GM21825 (cell line): ENCODE data around the gene ST7.

ENCODE experiments used
- ATAC-seq: cut with Tn5 transposase; IDR thresholded peaks from one replicate; pipeline ENCODE4 v1.9.1; 2021; ENCODE audit warnings: mild to moderate bottlenecking, moderate library complexity; ENCODE audit not compliant: unreplicated experiment

The ST7 gene

GRCh38 chr7:117178600-117178999 is 225.3 kb downstream of the ST7 start:
- no peak for ATAC-seq

- ATAC-seq, result no peak
These were observed 226.4 kb downstream of the ST7 start for GRCh38 chr7:117179701-117180100.

GRCh38 chr7:117183729-117184128 is 230.4 kb downstream of the ST7 start:
- no peak for ATAC-seq

- ATAC-seq, result no peak
These were observed 231.1 kb downstream of the ST7 start for GRCh38 chr7:117184367-117184766.

DNA sequence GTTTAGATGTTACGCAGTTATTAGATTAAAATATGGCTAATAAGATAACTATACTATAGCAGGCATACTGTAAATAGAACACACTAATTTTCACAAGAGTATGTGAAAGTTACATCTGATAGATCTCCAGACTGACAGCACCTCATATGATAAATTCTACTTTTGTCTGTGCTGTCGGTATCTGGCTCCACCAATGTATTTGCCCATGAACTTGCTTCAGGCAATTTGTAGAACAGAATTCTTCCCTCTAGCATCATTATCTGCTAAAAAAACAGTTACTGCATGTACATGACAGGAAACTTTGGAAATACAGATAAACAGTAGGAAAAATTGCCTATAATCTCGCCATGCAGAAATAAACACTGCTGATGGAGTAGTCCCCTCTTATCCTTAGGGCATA is 231.8 kb downstream of the ST7 start:
- ATAC-seq, result no peak

DNA sequence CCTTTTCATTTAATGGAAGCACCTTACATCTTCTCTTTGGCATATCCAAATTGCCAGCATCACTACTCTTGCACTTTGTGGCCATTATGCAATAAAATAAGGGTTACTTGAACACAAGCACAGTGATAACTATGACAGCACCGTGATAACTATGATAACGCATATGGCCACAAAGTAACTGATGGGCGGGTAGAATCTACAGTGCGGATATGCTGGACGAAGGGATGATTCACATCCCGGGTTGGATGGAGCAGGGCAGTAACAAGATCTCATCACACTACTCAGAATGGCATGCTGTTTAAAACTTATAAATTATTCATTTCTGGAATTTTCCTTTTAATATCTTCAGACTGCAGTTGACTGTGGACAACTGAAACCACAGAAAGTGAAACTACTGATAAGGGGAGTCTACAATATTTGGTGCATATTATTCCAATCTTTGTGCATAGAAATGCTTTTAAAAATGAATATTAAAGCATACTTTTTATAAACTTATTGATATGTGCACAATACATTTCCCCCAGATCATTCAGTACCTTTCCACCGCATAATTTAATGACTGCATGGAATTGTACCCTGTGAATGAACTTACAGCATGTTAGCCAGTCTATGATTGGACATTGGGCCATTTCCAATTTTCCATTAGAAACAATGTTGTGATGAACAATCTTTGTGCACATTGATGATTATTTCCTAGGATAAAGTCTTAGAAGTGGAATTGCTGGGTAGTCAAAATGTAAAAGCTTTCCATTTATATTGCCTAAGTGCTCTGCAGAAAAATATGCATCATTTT is 233.1 kb downstream of the ST7 start:
- ATAC-seq, result no peak

GRCh38 chr7:117188376-117188775 is 235.1 kb downstream of the ST7 start:
- no peak for ATAC-seq

- ATAC-seq, result no peak
These were observed 235.8 kb downstream of the ST7 start for GRCh38 chr7:117188949-117189592.

DNA sequence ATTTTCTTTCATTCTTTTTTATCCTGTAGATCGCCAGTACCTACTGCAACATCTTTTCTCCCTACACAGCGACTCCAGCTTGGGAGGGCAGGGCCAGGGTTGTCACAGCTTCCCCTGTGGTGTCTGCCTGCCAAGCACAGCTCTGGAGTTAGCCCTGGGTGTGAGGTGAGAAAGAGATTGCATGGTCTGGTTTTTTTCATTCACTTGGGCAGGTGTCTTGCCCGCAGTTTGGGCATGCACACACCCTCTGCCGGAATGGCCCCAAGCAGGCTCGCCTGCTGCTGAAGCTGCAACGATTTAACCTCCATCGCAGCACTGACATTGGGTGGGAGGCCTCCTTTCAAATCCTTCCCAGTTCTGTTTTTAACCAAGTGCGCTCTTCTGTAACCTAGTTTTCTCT is 236.8 kb downstream of the ST7 start:
- no peak for ATAC-seq

GRCh38 chr7:117190746-117191435 is 237.6 kb downstream of the ST7 start:
- no peak for ATAC-seq

GRCh38 chr7:117192108-117192507 is 238.8 kb downstream of the ST7 start:
- ATAC-seq, result no peak

DNA sequence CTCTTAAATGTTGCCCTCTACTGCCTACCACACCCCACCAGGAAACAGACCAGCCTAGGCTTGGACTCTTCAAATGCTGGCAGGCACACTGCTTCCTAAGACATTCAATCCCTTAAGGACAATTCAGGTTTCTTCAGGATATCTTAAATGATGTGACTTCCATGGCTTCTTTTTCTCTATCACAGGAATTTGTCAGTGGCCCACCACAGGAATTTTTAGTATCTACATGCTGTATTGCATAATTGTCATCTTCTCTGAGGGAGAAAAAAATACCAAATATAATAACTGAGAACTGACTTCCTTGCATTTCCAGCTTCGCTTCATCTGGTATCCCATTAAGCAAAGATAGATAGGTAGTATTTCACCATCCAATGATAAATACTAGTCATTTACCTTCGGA is 240.3 kb downstream of the ST7 start:
- no peak for ATAC-seq

- ATAC-seq, result no peak
These were observed 241.1 kb downstream of the ST7 start for GRCh38 chr7:117194445-117194844.

GRCh38 chr7:117195361-117196029 is 242.2 kb downstream of the ST7 start:
- ATAC-seq, result no peak

GRCh38 chr7:117200132-117200531 is 246.8 kb downstream of the ST7 start:
- no peak for ATAC-seq

- ATAC-seq, result no peak
These were observed 247.6 kb downstream of the ST7 start for GRCh38 chr7:117200786-117201458.

- no peak for ATAC-seq
These were observed 249.2 kb downstream of the ST7 start for GRCh38 chr7:117202511-117202910.

DNA sequence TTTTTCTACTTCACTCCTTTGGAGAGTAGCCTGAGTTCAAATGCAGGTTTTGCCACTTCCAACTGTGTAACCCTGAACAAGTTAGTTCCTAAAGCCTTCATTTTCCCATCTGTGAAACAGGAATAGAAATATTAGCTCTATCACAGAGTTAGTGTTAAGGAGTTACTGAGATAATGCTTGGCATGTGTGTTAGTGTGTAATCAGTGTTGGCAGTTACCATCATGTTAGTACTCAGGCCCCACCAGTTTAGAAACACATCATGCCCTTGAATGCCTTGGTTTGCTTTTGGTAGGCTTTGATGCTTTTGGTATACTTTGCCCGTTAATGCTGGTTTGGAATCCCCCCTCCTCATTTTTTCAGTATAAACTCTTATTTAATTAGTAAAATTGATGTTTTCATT is 249.9 kb downstream of the ST7 start:
- ATAC-seq, result no peak

GRCh38 chr7:117205873-117206272 is 252.6 kb downstream of the ST7 start:
- no peak for ATAC-seq

GRCh38 chr7:117208257-117208656 is 255.0 kb downstream of the ST7 start:
- ATAC-seq, result no peak

GRCh38 chr7:117210397-117210796 is 257.1 kb downstream of the ST7 start:
- no peak for ATAC-seq
